ENCODE measurements around the gene KAT7. TPM values are rescaled to one million over a fixed set of nuclear protein-coding genes. Genes with fewer than 3 reads are reported as not detected.
"Not testable (repeated sequence)": the region's sequence is repeated elsewhere in the genome, so short reads cannot be mapped to it uniquely, and the experiment has no call there.

The KAT7 gene
- total RNA-seq, 1 experiment from 2014 or later, result 45.8 TPM

DNA sequence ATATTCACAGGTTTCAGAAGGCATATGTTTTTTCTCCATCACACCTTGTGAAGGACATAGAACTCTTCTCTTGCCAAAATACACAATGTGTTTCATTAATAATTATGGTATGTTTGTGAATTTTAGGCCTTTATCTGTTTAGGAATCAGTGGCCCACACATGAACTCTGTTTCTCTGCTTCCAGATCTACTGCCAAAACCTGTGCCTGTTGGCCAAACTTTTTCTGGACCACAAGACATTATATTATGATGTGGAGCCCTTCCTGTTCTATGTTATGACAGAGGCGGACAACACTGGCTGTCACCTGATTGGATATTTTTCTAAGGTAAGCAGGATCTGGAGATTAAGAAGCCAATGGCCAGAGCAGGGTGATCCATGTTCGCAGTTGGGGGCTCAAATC lies 33.0 kb downstream of the KAT7 start:
- Histone ChIP-seq H4K20me1 (ENCODE audit: insufficient read depth, low read depth, low read length) (no peaks in the 10 kb centered on the region; the same call in 1 of the 2 replicates), H3K79me2 (ENCODE audit: low read length) (peaks cover 10% of the 10 kb centered on the region; the same call in 1 of the 2 replicates), H3K9ac (ENCODE audit: low read length) (no peak overlapping the region), H3K4me3 (ENCODE audit: low read length) (no peak overlapping the region), H3K36me3 (ENCODE audit: insufficient read depth, low read length) (peaks cover 62% of the 10 kb centered on the region), H3K9me2 (replicated peaks; ENCODE audit: insufficient read depth, low read length) (no peaks in the 10 kb centered on the region), H2AFZ (ENCODE audit: low read length) (no peak overlapping the region), H3K27ac (ENCODE audit: low read length) (no peak overlapping the region), H3K4me2 (ENCODE audit: low read depth, low read length, poor library complexity, severe bottlenecking) (no peak overlapping the region), H3K4me1 (ENCODE audit: low read length) (no peaks in the 10 kb centered on the region), H3K9me3 (ENCODE audit: low read length) (no peaks in the 10 kb centered on the region), H3K27me3 (ENCODE audit: low read length) (no peaks in the 10 kb centered on the region)
- DNase-seq, result no peak

GRCh38 chr17:49821916-49822315 lies 33.4 kb downstream of the KAT7 start:
- no peak for DNase-seq
- Histone ChIP-seq H3K27ac (ENCODE audit: low read length) (no peak overlapping the region), H3K4me2 (ENCODE audit: low read depth, low read length, poor library complexity, severe bottlenecking) (no peak overlapping the region), H4K20me1 (ENCODE audit: insufficient read depth, low read depth, low read length) (no peaks in the 10 kb centered on the region; the same call in 1 of the 2 replicates), H3K36me3 (ENCODE audit: insufficient read depth, low read length) (peaks cover 63% of the 10 kb centered on the region), H3K4me1 (ENCODE audit: low read length) (no peaks in the 10 kb centered on the region), H3K9me3 (ENCODE audit: low read length) (no peaks in the 10 kb centered on the region), H3K9me2 (replicated peaks; ENCODE audit: insufficient read depth, low read length) (no peaks in the 10 kb centered on the region), H3K79me2 (ENCODE audit: low read length) (peaks cover 10% of the 10 kb centered on the region; the same call in 1 of the 2 replicates), H3K27me3 (ENCODE audit: low read length) (no peaks in the 10 kb centered on the region), H2AFZ (ENCODE audit: low read length) (no peak overlapping the region), H3K9ac (ENCODE audit: low read length) (no peak overlapping the region), H3K4me3 (ENCODE audit: low read length) (no peak overlapping the region)

DNA sequence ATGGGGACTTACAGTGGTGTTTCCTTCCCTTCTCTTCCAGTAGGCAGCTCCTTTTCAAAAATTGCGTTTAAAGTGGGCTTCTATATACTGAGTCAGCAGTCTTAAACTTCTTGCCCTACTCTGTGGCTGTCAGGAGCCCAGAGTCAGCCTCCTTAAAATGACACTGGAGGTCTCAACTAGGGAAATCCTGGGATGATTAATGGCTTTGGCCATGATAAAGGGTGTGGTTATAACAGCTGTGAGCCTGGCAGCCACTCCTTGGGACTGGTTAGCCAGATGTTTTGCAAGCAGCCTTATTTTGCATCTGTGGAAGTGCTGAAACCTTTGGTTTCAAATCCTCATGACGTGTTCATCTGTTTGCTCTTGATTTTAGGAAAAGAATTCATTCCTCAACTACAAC lies 34.3 kb downstream of the KAT7 start:
- Histone ChIP-seq H3K27me3 (ENCODE audit: low read length) (no peaks in the 10 kb centered on the region), H3K9ac (ENCODE audit: low read length) (no peak overlapping the region), H3K79me2 (ENCODE audit: low read length) (peaks cover 10% of the 10 kb centered on the region; the same call in 1 of the 2 replicates), H3K4me3 (ENCODE audit: low read length) (no peak overlapping the region), H4K20me1 (ENCODE audit: insufficient read depth, low read depth, low read length) (no peaks in the 10 kb centered on the region; the same call in 1 of the 2 replicates), H3K4me2 (ENCODE audit: low read depth, low read length, poor library complexity, severe bottlenecking) (no peak overlapping the region), H3K27ac (ENCODE audit: low read length) (no peak overlapping the region), H3K4me1 (ENCODE audit: low read length) (no peaks in the 10 kb centered on the region), H3K36me3 (ENCODE audit: insufficient read depth, low read length) (peaks cover 61% of the 10 kb centered on the region), H2AFZ (ENCODE audit: low read length) (no peak overlapping the region), H3K9me2 (replicated peaks; ENCODE audit: insufficient read depth, low read length) (no peaks in the 10 kb centered on the region), H3K9me3 (ENCODE audit: low read length) (no peaks in the 10 kb centered on the region)
- no peak for DNase-seq

- Histone ChIP-seq H2AFZ (ENCODE audit: low read length) (no peak overlapping the region), H3K4me1 (ENCODE audit: low read length) (no peaks in the 10 kb centered on the region), H3K9me2 (replicated peaks; ENCODE audit: insufficient read depth, low read length) (no peaks in the 10 kb centered on the region), H3K27ac (ENCODE audit: low read length) (no peak overlapping the region), H3K4me2 (ENCODE audit: low read depth, low read length, poor library complexity, severe bottlenecking) (no peak overlapping the region), H3K36me3 (ENCODE audit: insufficient read depth, low read length) (peaks cover 59% of the 10 kb centered on the region), H3K79me2 (ENCODE audit: low read length) (peaks cover 6% of the 10 kb centered on the region; the same call in 1 of the 2 replicates), H3K9ac (ENCODE audit: low read length) (no peak overlapping the region), H3K9me3 (ENCODE audit: low read length) (no peaks in the 10 kb centered on the region), H3K27me3 (ENCODE audit: low read length) (no peaks in the 10 kb centered on the region), H3K4me3 (ENCODE audit: low read length) (no peak overlapping the region), H4K20me1 (ENCODE audit: insufficient read depth, low read depth, low read length) (no peaks in the 10 kb centered on the region; the same call in 1 of the 2 replicates)
- no peak for DNase-seq
These were observed 35.1 kb downstream of the KAT7 start for GRCh38 chr17:49823614-49824013.

- no peak overlapping the region for H2AFZ ChIP-seq (ENCODE audit: low read length)
- no peak for DNase-seq
These were observed 37.2 kb downstream of the KAT7 start for GRCh38 chr17:49825645-49826044.

GRCh38 chr17:49828325-49828724 lies 39.8 kb downstream of the KAT7 start:
- H3K27ac ChIP-seq (ENCODE audit: low read length); H3K4me3 ChIP-seq (ENCODE audit: low read length); DNase-seq; H2AFZ ChIP-seq (ENCODE audit: low read length); H4K20me1 ChIP-seq (ENCODE audit: insufficient read depth, low read depth, low read length); H3K79me2 ChIP-seq (ENCODE audit: low read length); H3K4me1 ChIP-seq (ENCODE audit: low read length); H3K27me3 ChIP-seq (ENCODE audit: low read length); H3K9me2 ChIP-seq (replicated peaks; ENCODE audit: insufficient read depth, low read length); H3K9me3 ChIP-seq (ENCODE audit: low read length); H3K4me2 ChIP-seq (ENCODE audit: low read depth, low read length, poor library complexity, severe bottlenecking); H3K9ac ChIP-seq (ENCODE audit: low read length): not testable (repeated sequence)
- peaks cover 53% of the 10 kb centered on the region for H3K36me3 ChIP-seq (ENCODE audit: insufficient read depth, low read length)

More at GRCh38 chr17:49825645-49826044, 37.2 kb downstream of the KAT7 start:
- Histone ChIP-seq H3K9ac (ENCODE audit: low read length) (no peak overlapping the region), H3K36me3 (ENCODE audit: insufficient read depth, low read length) (peaks cover 68% of the 10 kb centered on the region), H3K4me2 (ENCODE audit: low read depth, low read length, poor library complexity, severe bottlenecking) (no peak overlapping the region), H3K4me1 (ENCODE audit: low read length) (no peaks in the 10 kb centered on the region), H3K27ac (ENCODE audit: low read length) (no peak overlapping the region), H3K9me2 (replicated peaks; ENCODE audit: insufficient read depth, low read length) (no peaks in the 10 kb centered on the region), H3K4me3 (ENCODE audit: low read length) (no peak overlapping the region), H3K27me3 (ENCODE audit: low read length) (no peaks in the 10 kb centered on the region), H4K20me1 (ENCODE audit: insufficient read depth, low read depth, low read length) (no peaks in the 10 kb centered on the region; the same call in 1 of the 2 replicates), H3K79me2 (ENCODE audit: low read length) (0 out of 2 replicates have a peak, but pooled peaks cover 3% of the 10 kb centered on the region), H3K9me3 (ENCODE audit: low read length) (no peaks in the 10 kb centered on the region)

DNA sequence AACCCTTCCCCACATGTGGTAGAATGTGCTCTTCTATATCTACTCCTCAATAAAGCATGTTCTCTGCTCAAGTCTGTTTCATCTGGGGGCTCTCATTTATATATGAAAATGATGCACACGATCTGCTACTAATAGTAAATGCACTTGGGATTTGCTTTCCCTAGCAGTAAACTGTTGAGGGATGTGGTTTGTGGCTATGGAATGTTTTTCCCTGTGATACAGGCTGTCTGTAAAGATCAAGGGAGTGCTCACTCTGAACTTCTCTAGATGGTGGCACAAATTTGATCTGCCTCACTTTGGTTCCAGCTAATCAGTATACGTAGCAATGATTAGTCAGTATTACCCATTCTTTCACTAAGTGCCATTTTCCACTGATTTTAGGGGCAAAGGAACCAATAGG lies 40.5 kb downstream of the KAT7 start:
- no peaks in the 10 kb centered on the region for H3K79me2 ChIP-seq (ENCODE audit: low read length)
- no peak overlapping the region for H3K27ac ChIP-seq (ENCODE audit: low read length)
- H4K20me1 ChIP-seq (ENCODE audit: insufficient read depth, low read depth, low read length), result no peaks in the 10 kb centered on the region
- H3K4me1 ChIP-seq (ENCODE audit: low read length), result no peaks in the 10 kb centered on the region
- no peak for DNase-seq
- peaks cover 46% of the 10 kb centered on the region for H3K36me3 ChIP-seq (ENCODE audit: insufficient read depth, low read length)
- H3K4me2 ChIP-seq (ENCODE audit: low read depth, low read length, poor library complexity, severe bottlenecking), result no peak overlapping the region
- no peak overlapping the region for H3K9ac ChIP-seq (ENCODE audit: low read length)
- H3K9me2 ChIP-seq (replicated peaks; ENCODE audit: insufficient read depth, low read length), result no peaks in the 10 kb centered on the region
- H3K4me3 ChIP-seq (ENCODE audit: low read length), result no peak overlapping the region
- no peaks in the 10 kb centered on the region for H3K27me3 ChIP-seq (ENCODE audit: low read length)
- H2AFZ ChIP-seq (ENCODE audit: low read length), result no peak overlapping the region
- no peaks in the 10 kb centered on the region for H3K9me3 ChIP-seq (ENCODE audit: low read length)

GRCh38 chr17:49830605-49831004 lies 42.1 kb downstream of the KAT7 start:
- DNase-seq, result no peak
- H3K79me2 ChIP-seq (ENCODE audit: low read length), result no peaks in the 10 kb centered on the region
- H4K20me1 ChIP-seq (ENCODE audit: insufficient read depth, low read depth, low read length), result no peaks in the 10 kb centered on the region
- no peak overlapping the region for H3K27ac ChIP-seq (ENCODE audit: low read length)
- H2AFZ ChIP-seq (ENCODE audit: low read length), result no peak overlapping the region
- no peaks in the 10 kb centered on the region for H3K9me3 ChIP-seq (ENCODE audit: low read length)
- H3K4me1 ChIP-seq (ENCODE audit: low read length), result no peaks in the 10 kb centered on the region
- H3K36me3 ChIP-seq (ENCODE audit: insufficient read depth, low read length), result peaks cover 34% of the 10 kb centered on the region; the same call in 1 of the 2 replicates
- H3K4me2 ChIP-seq (ENCODE audit: low read depth, low read length, poor library complexity, severe bottlenecking), result no peak overlapping the region
- no peaks in the 10 kb centered on the region for H3K27me3 ChIP-seq (ENCODE audit: low read length)
- no peak overlapping the region for H3K4me3 ChIP-seq (ENCODE audit: low read length)
- H3K9me2 ChIP-seq (replicated peaks; ENCODE audit: insufficient read depth, low read length), result no peaks in the 10 kb centered on the region
- H3K9ac ChIP-seq (ENCODE audit: low read length), result no peak overlapping the region

All from Karpas-422 (cell line).